T-helper 2 cell (primary cell): Measurements from ENCODE around the gene RITA1.
A peak's percentile ranks its signal among the peaks of the same experiment; 100 is the strongest.

Experiments used
- DNase-seq, 5 experiments: peaks; one replicate each; pipeline versions ENCODE4 v3.0.0 to v3.0.0-alpha.2; 2012 to 2022

Gene RITA1

GRCh38 chr12:113232089-113232839 is 46.7 kb downstream of the RITA1 start:
- DNase-seq = no peak

- DNase-seq = peak in 4 of 5 experiments; percentile 24 to 88 (median 60)
These were observed 47.5 kb downstream of the RITA1 start for GRCh38 chr12:113232840-113233585.

GRCh38 chr12:113233967-113234366 is 48.4 kb downstream of the RITA1 start:
- DNase-seq = no peak

- DNase-seq = no peak
These were observed 49.0 kb downstream of the RITA1 start for GRCh38 chr12:113234483-113234882.

- DNase-seq = no peak
These were observed 50.5 kb downstream of the RITA1 start for GRCh38 chr12:113235976-113236375.

- DNase-seq = no peak
These were observed 51.2 kb downstream of the RITA1 start for GRCh38 chr12:113236539-113237399.

- DNase-seq = no peak
These were observed 52.2 kb downstream of the RITA1 start for GRCh38 chr12:113237748-113238147.

GRCh38 chr12:113238309-113238708 is 52.8 kb downstream of the RITA1 start:
- no peak for DNase-seq

GRCh38 chr12:113239288-113239771 is 53.8 kb downstream of the RITA1 start:
- no peak for DNase-seq

GRCh38 chr12:113239811-113240331 is 54.4 kb downstream of the RITA1 start:
- no peak for DNase-seq

GRCh38 chr12:113240395-113240794 is 54.9 kb downstream of the RITA1 start:
- DNase-seq = no peak

GRCh38 chr12:113241191-113242025 is 55.9 kb downstream of the RITA1 start:
- DNase-seq = no peak
